ENCODE measurements around the gene SYPL1. TPM values are rescaled to one million over a fixed set of nuclear protein-coding genes. Genes with fewer than 3 reads are reported as not detected.

Gene SYPL1
- total RNA-seq, 1 donor from 2014 or later = 83.6 TPM

- Histone ChIP-seq H3K4me3 (no peak overlapping the region), H3K36me3 (no peaks in the 10 kb centered on the region), H3K4me1 (peaks cover 54% of the 10 kb centered on the region), H3K9me3 (replicated peaks) (no peaks in the 10 kb centered on the region), H3K27me3 (ENCODE audit: low read depth) (no peaks in the 10 kb centered on the region), H3K27ac (replicated peaks) (no peak overlapping the region)
- DNase-seq = no peak
- intact Hi-C loops (cut with micrococcal nuclease) = no loop called here
- TF ChIP-seq, protein P1, sequence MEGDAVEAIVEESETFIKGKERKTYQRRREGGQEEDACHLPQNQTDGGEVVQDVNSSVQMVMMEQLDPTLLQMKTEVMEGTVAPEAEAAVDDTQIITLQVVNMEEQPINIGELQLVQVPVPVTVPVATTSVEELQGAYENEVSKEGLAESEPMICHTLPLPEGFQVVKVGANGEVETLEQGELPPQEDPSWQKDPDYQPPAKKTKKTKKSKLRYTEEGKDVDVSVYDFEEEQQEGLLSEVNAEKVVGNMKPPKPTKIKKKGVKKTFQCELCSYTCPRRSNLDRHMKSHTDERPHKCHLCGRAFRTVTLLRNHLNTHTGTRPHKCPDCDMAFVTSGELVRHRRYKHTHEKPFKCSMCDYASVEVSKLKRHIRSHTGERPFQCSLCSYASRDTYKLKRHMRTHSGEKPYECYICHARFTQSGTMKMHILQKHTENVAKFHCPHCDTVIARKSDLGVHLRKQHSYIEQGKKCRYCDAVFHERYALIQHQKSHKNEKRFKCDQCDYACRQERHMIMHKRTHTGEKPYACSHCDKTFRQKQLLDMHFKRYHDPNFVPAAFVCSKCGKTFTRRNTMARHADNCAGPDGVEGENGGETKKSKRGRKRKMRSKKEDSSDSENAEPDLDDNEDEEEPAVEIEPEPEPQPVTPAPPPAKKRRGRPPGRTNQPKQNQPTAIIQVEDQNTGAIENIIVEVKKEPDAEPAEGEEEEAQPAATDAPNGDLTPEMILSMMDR (IDR thresholded peaks at IDR 0.05; ENCODE audit: borderline replicate concordance) = no peak
Observed at GRCh38 chr7:106061301-106061979, 50.7 kb downstream of the SYPL1 start.

- Histone ChIP-seq H3K36me3 (no peaks in the 10 kb centered on the region), H3K4me3 (no peak overlapping the region), H3K27me3 (ENCODE audit: low read depth) (no peaks in the 10 kb centered on the region), H3K27ac (replicated peaks) (no peak overlapping the region), H3K4me1 (peaks cover 46% of the 10 kb centered on the region), H3K9me3 (replicated peaks) (no peaks in the 10 kb centered on the region)
- intact Hi-C loops (cut with micrococcal nuclease) = no loop called here
- TF ChIP-seq, protein P1 (IDR thresholded peaks at IDR 0.05; ENCODE audit: borderline replicate concordance) = no peak
- DNase-seq = no peak
Observed at GRCh38 chr7:106060394-106060920, 51.7 kb downstream of the SYPL1 start.

- H3K27me3 ChIP-seq (ENCODE audit: low read depth) = no peaks in the 10 kb centered on the region
- intact Hi-C loops (cut with micrococcal nuclease) = no loop called here
- no peaks in the 10 kb centered on the region for H3K9me3 ChIP-seq (replicated peaks)
- TF ChIP-seq, protein P1 (IDR thresholded peaks at IDR 0.05; ENCODE audit: borderline replicate concordance) = no peak
- H3K36me3 ChIP-seq = no peaks in the 10 kb centered on the region
- H3K4me3 ChIP-seq = no peak overlapping the region
- DNase-seq = no peak
- H3K27ac ChIP-seq (replicated peaks) = no peak overlapping the region
- H3K4me1 ChIP-seq = peaks cover 38% of the 10 kb centered on the region
Observed at GRCh38 chr7:106059556-106059955, 52.6 kb downstream of the SYPL1 start.

DNA sequence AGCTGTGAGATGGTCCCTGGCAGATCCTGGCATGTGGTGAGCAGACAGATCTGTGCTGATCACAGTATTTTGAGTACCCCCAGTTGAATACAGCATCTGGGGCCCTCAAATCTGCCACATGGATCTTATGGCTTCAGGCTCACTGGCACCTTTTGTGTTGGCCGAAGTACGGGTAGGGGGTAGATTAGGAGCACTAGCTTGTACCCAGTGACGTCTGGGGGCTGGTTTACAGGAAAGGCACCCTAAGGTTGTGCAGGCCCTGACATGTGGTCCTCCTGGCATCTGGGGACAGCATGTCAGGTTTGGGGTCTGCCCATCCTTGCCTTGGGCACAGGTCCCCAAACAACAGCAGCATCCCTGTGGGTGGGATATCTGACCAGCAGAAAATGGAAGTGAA lies 53.2 kb downstream of the SYPL1 start:
- H3K36me3 ChIP-seq = no peaks in the 10 kb centered on the region
- TF ChIP-seq, protein P1 (IDR thresholded peaks at IDR 0.05; ENCODE audit: borderline replicate concordance) = no peak
- no peak for DNase-seq
- peaks cover 31% of the 10 kb centered on the region for H3K4me1 ChIP-seq
- no peak overlapping the region for H3K4me3 ChIP-seq
- no peaks in the 10 kb centered on the region for H3K27me3 ChIP-seq (ENCODE audit: low read depth)
- no peaks in the 10 kb centered on the region for H3K9me3 ChIP-seq (replicated peaks)
- intact Hi-C loops (cut with micrococcal nuclease) = no loop called here
- H3K27ac ChIP-seq (replicated peaks) = peak overlapping the region; percentile 33

- intact Hi-C loops (cut with micrococcal nuclease) = loop anchor here (2.0 kb wide), 1 partner anchor 97 kb away; no protein-coding TSS in a partner anchor
- H3K36me3 ChIP-seq = no peaks in the 10 kb centered on the region
- TF ChIP-seq, protein P1 (IDR thresholded peaks at IDR 0.05; ENCODE audit: borderline replicate concordance) = no peak
- H3K27me3 ChIP-seq (ENCODE audit: low read depth) = no peaks in the 10 kb centered on the region
- H3K4me3 ChIP-seq = no peak overlapping the region
- DNase-seq = no peak
- H3K4me1 ChIP-seq = peaks cover 25% of the 10 kb centered on the region
- peak overlapping the region; percentile 33 for H3K27ac ChIP-seq (replicated peaks)
- no peaks in the 10 kb centered on the region for H3K9me3 ChIP-seq (replicated peaks)
Observed at GRCh38 chr7:106057962-106058927, 53.9 kb downstream of the SYPL1 start.
